NCI-H226 (cell line): Measurements from ENCODE around the gene BTC.
"Not testable (repeated sequence)": the region's sequence is repeated elsewhere in the genome, so short reads cannot be mapped to it uniquely, and the experiment has no call there.

Source experiments
- DNase-seq: peaks from one replicate; pipeline ENCODE4 v3.0.0-alpha.2; 2015

BTC gene

GRCh38 chr4:74757136-74757535, 37.2 kb downstream of the BTC start:
- DNase-seq, result no peak

DNA sequence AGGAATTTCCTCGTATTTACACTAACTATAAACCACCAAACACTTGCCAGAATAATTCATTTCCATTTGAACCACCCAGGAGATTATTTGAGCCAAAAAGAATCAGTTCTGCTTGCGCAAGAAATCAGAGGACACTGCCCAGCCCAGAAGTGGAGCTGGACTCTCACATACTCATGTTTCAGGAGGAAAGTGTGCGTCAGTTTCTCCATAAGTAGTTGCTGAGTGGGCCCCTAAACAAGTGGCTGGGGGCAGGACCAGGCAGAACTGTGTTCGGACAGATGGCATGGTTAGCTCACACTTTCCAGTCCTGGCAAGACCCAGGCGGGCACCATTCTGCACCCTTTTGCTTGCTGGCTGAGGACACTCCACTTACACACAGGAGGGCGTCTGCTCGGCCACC, 38.8 kb downstream of the BTC start:
- no peak for DNase-seq

DNA sequence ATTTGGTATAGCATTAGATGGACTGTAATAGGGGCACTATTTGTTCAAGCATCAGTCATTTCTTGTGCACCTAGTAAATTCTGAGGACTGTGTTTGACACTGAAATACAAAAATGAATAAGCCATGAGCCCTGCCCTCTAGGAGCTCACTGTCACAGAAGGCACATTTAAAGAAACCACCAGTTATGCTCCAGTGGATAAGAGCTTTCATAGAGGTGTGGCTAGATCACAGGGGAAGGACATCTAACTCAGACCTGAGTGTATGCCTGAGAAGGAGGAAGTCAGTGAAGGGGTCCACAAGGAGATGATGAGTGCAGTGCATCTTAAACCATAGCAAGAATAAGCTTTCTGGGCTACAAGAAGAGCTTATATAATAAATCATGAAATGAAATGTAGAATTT, 40.1 kb downstream of the BTC start:
- DNase-seq, result no peak

GRCh38 chr4:74752798-74753197, 41.5 kb downstream of the BTC start:
- DNase-seq, result no peak

DNA sequence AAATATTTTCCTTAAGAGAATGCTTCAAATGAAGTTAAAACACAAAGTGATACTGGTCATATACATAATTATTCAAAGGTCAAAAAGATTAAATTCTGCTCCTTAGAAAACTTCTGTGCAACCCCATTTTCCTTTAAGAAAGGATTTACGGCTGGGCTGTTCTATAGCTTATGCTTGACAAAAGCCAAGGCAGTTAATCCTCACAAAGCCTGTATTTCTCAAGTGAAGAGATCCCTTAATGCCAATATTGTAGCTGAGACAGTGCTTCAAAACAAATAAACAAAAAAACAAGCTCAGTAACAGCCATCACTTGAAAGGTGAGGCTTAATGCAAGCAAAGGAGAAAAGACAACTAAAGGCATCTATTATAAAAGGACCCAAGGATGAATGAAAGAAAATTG, 42.5 kb downstream of the BTC start:
- no peak for DNase-seq

GRCh38 chr4:74751247-74751646, 43.1 kb downstream of the BTC start:
- no peak for DNase-seq

GRCh38 chr4:74742185-74742584, 52.1 kb downstream of the BTC start:
- no peak for DNase-seq

- no peak for DNase-seq
These were observed 55.7 kb downstream of the BTC start for GRCh38 chr4:74738464-74739143.

DNA sequence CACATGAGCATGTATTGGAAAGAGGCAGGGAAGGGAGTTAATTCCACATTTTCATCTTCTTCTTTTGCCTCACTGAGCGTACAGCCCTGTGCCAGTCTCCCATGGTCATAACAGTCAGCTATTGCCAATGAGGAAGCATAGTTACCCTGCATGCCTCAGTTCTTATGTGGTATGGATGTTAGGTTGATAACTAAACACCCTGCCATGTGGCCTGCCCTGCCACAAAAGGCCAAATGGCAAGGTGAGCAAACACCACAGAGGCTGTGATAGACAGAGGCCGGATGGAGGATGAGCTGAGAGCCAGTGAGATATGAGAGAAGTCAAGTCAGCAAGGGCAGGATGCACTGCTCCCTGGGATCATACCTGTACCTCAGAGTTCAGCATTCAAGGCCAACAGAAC, 59.3 kb downstream of the BTC start:
- DNase-seq, result no peak

DNA sequence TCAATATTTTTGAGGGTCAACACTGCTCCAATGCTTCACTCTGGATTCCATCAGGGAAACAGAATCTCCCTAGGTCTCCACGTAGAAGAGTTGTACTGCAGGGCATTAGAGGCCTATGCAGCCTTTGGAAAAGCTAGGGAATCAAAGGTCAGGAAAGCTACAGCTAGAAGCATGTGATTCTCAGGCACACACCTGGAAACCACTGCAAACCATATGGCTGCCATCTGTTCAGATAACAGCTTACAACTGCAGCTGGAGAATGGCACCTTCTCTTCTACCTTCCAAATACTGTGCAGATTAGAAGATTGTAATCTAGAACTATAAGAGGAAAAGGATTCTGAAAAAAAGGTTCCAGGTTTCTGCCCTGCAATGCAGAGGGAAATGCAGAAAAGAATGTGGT, 60.6 kb downstream of the BTC start:
- DNase-seq, result no peak

DNA sequence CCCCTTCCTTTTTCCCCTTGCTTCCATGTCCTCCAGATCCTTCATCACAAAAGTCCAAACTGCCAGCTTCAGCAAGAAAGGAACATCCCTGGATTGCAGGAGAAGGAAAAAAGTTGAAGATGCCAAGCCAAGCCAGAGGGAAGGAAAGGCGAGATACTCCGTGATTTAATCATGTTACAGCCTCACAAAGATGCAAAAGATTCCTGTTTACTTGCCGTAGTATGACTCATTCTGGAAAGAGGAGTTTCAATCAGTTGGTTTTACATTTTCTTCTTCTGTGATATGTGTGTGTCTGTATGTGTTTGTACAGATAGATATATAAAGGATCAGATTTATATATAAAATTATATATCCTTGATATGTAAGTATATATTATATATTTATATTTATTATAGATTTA, 69.3 kb downstream of the BTC start:
- DNase-seq, result no peak

DNA sequence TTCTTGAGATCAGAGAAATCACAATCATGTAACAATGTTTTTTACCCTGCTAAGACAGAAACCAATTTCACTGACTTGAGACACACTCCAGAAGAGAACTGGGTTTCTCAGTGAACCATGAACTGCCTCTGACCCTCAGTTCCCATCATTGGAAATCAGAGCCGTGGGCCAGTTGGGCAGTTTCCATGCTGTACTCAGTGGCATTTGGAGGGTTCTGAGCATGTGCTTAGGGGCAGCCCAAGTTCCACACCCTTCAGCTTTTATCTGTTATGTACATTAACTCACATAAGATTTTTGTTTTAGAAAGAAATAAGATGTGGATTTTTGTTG, 77.9 kb downstream of the BTC start:
- no peak for DNase-seq

DNA sequence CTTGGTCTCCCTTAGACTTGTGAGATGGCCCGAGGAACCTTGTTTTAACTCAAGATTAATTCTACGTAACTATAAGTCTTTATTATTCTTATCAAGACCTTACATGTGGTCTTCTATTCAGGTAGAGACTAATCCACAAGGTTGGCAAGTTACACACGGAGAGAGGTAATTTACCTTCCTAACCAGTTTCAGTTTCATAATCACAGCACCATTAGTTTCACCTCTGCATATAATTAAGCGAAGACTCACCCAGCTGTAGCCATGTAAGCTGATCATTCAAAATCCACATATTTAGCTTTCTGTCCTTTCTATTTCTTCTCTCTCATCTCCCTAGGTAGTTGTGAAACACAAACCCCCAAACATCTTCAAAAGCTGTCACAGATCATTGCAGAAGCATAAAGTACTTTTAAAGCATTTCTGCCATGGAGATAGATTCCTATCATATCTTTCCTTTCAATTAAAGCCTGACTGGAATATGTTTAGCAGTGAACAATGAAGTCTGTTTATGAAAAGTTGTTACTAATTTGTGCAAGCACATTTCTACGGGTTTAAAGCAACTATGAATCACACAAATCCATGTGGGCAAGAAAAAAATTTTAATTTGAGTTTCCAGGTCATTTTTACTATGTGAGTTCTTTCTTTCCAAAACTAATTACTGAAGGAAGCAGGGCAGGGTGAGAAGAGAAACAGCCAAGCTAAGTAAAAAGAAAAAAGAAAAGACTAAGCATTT, 78.5 kb downstream of the BTC start:
- DNase-seq, result no peak

GRCh38 chr4:74714611-74715130, 79.7 kb downstream of the BTC start:
- DNase-seq, result no peak

GRCh38 chr4:74708135-74708534, 86.2 kb downstream of the BTC start:
- DNase-seq, result not testable (repeated sequence)
